Fibroblast of lung (primary cell): ENCODE data around the gene PRG2.

Experiments used
- EZH2 ChIP-seq: IDR thresholded peaks from 2 replicates; pipeline ENCODE4 v1.5.1; 2012; ENCODE audit warnings: low read length, control low read depth, mild to moderate bottlenecking; ENCODE audit errors: missing control alignments
- TF ChIP-seq, protein P1 (sequence below), 2 donors: IDR thresholded peaks in 1 of 2; conservative IDR thresholded peaks in 1 of 2; 1 replicate in 1 of 2; 2 replicates in 1 of 2; pipeline ENCODE4 v1.5.1; 2011 to 2012; ENCODE audit warnings: low read length in 2 of 2, control low read depth in 1 of 2, inconsistent platforms in 1 of 2, low read depth in 1 of 2, mild to moderate bottlenecking in 1 of 2

DNA sequence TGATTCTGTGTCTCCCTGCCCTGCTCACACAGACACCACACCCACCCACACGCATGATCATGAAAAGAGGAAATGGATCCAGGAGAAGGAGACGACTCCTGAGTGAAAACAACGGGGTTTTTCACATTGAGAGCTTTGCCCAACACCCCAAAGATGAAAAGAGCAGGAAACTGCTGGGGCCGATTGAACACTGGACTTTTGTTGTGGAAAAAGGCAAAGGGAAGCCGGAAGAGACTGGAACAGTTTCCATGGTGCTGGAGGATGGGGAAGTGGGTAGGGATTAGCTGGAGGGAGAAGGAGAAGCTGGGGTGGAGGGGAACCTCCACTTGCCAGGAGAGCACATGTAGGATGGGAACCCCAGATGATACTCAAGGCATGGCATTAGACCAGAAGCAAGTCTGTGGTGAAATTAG lies 41.7 kb upstream of the PRG2 start:
- TF ChIP-seq, protein P1, sequence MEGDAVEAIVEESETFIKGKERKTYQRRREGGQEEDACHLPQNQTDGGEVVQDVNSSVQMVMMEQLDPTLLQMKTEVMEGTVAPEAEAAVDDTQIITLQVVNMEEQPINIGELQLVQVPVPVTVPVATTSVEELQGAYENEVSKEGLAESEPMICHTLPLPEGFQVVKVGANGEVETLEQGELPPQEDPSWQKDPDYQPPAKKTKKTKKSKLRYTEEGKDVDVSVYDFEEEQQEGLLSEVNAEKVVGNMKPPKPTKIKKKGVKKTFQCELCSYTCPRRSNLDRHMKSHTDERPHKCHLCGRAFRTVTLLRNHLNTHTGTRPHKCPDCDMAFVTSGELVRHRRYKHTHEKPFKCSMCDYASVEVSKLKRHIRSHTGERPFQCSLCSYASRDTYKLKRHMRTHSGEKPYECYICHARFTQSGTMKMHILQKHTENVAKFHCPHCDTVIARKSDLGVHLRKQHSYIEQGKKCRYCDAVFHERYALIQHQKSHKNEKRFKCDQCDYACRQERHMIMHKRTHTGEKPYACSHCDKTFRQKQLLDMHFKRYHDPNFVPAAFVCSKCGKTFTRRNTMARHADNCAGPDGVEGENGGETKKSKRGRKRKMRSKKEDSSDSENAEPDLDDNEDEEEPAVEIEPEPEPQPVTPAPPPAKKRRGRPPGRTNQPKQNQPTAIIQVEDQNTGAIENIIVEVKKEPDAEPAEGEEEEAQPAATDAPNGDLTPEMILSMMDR (conservative IDR thresholded peaks at IDR 0.05 in 1 of 2, IDR thresholded peaks at IDR 0.05 in 1 of 2; ENCODE audit: low read depth in 1 of 2, low read length in 2 of 2) = no peak
- no peak for TF ChIP-seq EZH2
